ENCODE measurements around the gene EIF3B.
"Not testable (repeated sequence)": the region's sequence is repeated elsewhere in the genome, so short reads cannot be mapped to it uniquely, and the experiment has no call there.

The EIF3B gene

GRCh38 chr7:2350055-2350454 lies 4.6 kb upstream of the EIF3B start:
- DNase-seq = no peak

- no peak for DNase-seq
Observed at GRCh38 chr7:2350861-2351260, 3.8 kb upstream of the EIF3B start.

GRCh38 chr7:2353113-2353935 lies 1.3 kb upstream of the EIF3B start:
- no peak for DNase-seq

GRCh38 chr7:2353936-2354185 lies 766 bp upstream of the EIF3B start:
- DNase-seq = peak; percentile 93

- peak; percentile 55 for DNase-seq
Observed at GRCh38 chr7:2354939-2355704, 495 bp downstream of the EIF3B start.

- DNase-seq = no peak
Observed at GRCh38 chr7:2355705-2356008, 1.0 kb downstream of the EIF3B start.

- DNase-seq = no peak
Observed at GRCh38 chr7:2357165-2357564, 2.5 kb downstream of the EIF3B start.

GRCh38 chr7:2357571-2357970 lies 2.9 kb downstream of the EIF3B start:
- no peak for DNase-seq

GRCh38 chr7:2358968-2359527 lies 4.4 kb downstream of the EIF3B start:
- DNase-seq = no peak

- no peak for DNase-seq
Observed at GRCh38 chr7:2359610-2360009, 5.0 kb downstream of the EIF3B start.

GRCh38 chr7:2360796-2361195 lies 6.2 kb downstream of the EIF3B start:
- no peak for DNase-seq

GRCh38 chr7:2362385-2363088 lies 7.9 kb downstream of the EIF3B start:
- no peak for DNase-seq

- no peak for DNase-seq
Observed at GRCh38 chr7:2369139-2369538, 14.5 kb downstream of the EIF3B start.

GRCh38 chr7:2371329-2371728 lies 16.7 kb downstream of the EIF3B start:
- DNase-seq = no peak

- DNase-seq = no peak
Observed at GRCh38 chr7:2372724-2373123, 18.1 kb downstream of the EIF3B start.

GRCh38 chr7:2373124-2373556 lies 18.5 kb downstream of the EIF3B start:
- DNase-seq = no peak

- no peak for DNase-seq
Observed at GRCh38 chr7:2373646-2374045, 19.0 kb downstream of the EIF3B start.

- DNase-seq = no peak
Observed at GRCh38 chr7:2374401-2374800, 19.8 kb downstream of the EIF3B start.

- no peak for DNase-seq
Observed at GRCh38 chr7:2374830-2375728, 20.5 kb downstream of the EIF3B start.

GRCh38 chr7:2376351-2377154 lies 21.9 kb downstream of the EIF3B start:
- no peak for DNase-seq

GRCh38 chr7:2377492-2377891 lies 22.9 kb downstream of the EIF3B start:
- not testable (repeated sequence) for DNase-seq

- not testable (repeated sequence) for DNase-seq
Observed at GRCh38 chr7:2378125-2378524, 23.5 kb downstream of the EIF3B start.
